ENCODE results near the gene CDH4.

GRCh38 chr20:61548069-61548468 is 296.0 kb downstream of the CDH4 start:
- TF ChIP-seq CTCF (IDR thresholded peaks at IDR 0.05; ENCODE audit: insufficient read depth, low read length, poor library complexity, severe bottlenecking) (no peak), EZH2phosphoT487 (conservative IDR thresholded peaks at IDR 0.05; ENCODE audit: low read length) (no peak)
